GM18505 (cell line): ENCODE results near the gene FGD4.

Experiments
- ATAC-seq: cut with Tn5 transposase; IDR thresholded peaks from one replicate; pipeline ENCODE4 v1.9.1; 2021; ENCODE audit not compliant: unreplicated experiment
- POLR2A ChIP-seq: IDR thresholded peaks from 4 replicates; pipeline ENCODE4 v1.6.1; 2011; ENCODE audit warnings: borderline replicate concordance; ENCODE audit not compliant: insufficient read depth, insufficient read length; ENCODE audit errors: extremely low read depth

Gene FGD4

DNA sequence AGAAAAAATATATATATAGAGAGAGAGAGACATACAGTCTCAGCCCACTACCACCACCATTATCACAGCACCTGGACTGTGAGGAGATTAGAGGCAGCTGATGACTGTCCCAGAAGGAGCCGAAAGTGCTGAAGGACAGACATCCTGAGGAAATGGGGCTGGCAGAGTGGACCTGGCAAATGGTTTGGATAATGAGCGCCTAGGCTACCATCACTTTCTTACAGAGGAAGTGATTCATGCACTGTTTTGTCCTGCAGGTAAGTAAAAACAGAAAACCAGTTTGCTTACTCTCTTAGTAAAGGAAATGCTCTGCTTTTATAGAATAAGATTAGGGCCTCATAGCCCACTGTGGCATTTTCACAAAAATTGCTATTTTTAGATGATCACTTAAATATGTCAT is 251.2 kb downstream of the FGD4 start:
- no peak for TF ChIP-seq POLR2A
- no peak for ATAC-seq

DNA sequence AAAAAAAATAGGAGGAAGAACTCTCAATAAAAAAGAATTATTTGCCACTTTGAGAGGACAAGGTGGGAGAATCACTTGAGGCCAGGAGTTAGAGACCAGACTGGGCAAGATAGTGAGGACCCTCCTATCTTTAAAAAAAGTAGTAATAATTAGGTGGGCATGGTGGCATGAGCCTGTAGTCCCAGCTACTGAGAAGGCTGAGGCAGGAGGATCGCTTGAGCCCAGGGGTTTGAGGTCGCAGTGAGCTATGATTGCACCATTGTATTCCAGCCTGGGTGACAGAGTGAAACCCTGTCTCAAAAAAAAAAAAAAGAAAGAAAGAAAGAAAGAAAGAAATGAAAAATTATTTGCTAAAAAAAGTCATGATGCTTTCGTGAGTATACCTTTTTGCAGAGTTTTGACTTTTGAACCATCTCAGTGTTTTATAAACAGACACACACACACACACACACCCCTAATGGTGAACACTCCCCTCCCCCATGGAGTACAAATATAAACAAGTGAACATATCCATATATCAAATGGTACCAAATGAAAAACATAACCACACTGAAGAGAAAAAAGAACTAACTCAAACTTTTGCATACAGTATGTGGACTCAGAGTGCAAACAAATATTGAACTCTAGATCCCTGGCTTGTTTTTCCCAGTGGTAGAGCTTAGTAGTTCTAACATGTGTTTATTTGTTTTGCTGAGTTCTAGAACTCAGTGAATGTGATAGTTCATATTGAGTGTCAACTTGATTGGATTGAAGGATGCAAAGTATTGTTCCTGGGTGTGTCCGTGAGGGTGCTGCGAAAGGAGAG is 252.0 kb downstream of the FGD4 start:
- ATAC-seq, result no peak
- no peak for TF ChIP-seq POLR2A

DNA sequence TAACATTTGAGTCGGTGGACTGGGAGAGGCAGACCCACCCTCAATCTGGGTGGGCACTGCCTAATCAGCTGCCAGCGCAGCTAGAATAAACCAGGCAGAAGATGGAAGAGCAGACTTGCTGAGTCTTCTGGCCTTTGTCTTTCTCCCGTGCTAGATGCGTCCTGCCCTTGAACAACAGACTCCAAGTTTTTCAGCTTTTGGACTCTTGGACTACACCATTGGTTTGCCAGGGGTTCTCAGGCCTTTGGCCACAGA is 252.5 kb downstream of the FGD4 start:
- no peak for TF ChIP-seq POLR2A
- no peak for ATAC-seq

DNA sequence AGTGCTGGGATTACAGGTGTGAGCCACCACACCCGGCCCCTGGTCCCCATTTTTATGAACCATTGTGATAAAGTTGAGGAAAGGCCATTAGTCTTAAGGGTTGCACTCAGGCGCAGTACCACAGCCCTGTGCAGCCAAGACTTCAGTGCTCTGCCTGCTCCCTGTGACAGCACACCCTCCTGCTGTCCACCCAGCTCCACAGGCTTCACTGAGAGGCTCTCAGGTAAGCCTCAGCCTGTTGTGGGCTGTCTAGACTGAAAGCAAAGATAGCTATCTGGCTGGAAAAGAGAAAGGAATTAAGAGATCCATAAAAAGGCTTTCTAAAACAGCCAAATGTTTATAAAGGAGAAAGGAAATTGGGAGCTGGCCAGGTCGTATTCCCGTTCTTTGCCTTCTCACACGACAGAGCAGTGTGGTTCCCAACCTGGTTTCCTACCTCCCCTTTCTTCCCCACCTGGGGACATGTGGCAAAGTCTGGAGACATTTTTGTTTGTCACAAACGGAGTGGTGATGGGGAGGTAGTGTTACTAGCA is 260.6 kb downstream of the FGD4 start:
- TF ChIP-seq POLR2A, result no peak
- no peak for ATAC-seq

DNA sequence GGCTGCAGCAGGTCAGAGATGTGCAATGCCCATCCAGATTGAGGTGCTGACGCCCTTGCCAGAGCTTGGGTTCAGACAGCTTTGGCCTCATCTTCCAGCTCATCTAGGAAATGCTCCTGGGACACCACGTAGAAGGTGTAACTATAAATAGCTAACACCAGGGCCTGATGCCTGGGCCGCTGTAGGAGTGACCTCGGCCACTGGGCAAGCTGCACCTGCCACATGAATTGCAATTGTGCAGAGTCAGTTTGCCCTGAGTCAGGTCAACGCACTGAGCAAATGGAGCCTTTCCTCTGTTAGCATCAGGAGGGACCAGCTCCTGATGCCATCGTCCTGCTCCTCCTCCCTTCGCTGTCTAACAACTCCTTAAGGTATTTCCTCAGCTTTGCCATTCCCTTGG is 262.3 kb downstream of the FGD4 start:
- ATAC-seq, result no peak
- TF ChIP-seq POLR2A, result no peak

- ATAC-seq, result no peak
- TF ChIP-seq POLR2A, result no peak
Observed at GRCh38 chr12:32662665-32663064, 263.3 kb downstream of the FGD4 start.

GRCh38 chr12:32666018-32666417 is 266.7 kb downstream of the FGD4 start:
- no peak for ATAC-seq
- no peak for TF ChIP-seq POLR2A

DNA sequence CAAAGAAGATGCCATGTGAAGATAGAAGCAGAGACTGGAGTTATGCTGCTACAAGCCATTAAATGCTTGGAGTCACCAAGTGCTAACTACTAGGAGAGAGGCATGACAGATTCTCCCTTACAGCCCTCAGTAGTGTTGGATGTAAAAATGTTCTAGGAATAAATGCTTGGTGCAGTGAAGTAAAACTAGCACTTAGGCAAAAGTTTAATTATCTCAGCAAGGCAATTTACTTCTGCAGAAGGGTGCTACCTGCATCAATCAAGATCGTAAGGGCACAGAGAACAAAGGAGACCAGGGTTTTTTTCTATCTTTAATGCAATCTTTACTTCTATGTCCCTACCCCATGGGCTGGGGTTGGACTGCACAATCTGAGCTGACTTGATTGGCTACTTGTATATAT is 270.2 kb downstream of the FGD4 start:
- TF ChIP-seq POLR2A, result no peak
- no peak for ATAC-seq

DNA sequence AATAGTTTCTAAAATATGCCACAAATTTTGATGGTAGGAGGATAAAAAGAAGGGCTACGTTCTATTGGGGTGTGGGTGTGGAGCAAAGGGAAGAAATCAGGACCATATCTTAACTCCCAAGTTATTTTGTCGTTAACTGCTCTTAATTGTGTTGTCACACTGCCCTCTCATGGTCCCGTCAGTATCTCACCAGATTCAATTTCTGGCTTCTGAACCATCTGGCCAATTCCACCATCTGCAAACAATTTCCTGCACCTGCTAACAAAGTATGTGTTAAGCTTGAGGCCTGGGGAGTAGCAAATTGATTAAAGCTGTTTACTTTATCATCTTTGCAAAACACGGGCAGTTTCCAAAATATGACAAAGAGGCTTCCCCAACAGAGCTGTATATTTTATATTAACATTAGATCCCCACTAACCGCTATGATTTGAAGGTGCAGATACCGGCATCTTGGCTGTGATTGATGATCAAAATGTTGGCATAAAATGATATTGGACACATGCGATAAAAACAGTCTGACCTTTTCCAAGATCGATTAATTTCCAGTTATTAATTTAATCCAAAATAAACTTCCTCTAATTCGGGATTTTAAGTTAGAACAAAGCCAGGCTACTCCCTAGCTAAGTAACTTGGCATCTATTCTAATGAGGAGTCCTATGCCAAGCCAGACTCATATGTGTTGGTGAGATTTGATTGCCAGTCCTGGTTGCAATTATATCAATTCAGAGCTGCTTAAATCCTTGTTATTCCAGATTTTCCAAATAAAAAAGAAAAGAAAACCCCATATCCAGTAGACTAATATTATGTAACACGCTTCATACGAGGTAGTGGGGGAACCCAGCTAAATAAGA is 272.8 kb downstream of the FGD4 start:
- ATAC-seq, result peak; percentile 45
- no peak for TF ChIP-seq POLR2A

DNA sequence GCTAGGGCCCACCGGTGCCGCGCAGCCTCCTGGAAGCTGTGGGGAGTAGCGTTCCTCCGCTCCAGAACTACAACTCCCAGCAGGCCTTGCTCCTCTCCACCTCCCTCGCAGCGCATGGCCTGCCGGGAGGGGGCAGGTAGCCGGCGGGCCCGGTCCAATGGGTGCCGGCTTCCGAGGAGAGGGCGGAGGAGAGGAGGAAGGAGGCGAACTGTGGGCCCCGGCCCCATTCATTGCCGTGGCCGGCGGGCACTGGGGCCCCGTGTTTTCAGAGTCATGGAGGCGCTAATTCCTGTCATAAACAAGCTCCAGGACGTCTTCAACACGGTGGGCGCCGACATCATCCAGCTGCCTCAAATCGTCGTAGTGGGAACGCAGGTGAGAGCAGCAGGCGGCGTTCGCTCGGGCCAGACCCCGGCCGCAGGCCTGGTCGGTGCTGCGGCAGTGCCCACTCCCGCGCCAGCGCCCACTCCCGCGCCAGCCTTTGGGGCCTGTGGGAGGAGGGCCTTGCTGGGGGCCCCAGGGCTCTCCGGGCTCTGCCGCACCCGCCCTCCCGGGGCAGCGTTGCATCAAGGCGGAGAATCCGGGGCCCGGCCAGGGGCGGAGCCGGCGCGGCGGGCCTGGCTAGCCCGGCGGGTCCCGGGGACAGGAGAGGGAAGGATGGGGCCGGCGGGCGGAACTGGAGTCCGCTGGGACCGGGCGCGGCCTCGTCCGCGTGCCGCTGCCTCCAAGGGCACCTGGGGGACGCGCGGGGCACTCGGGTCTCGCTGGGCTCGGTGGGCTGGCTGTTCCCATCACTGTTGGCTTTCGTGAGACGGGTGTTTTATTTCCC is 279.9 kb downstream of the FGD4 start, which contains the start of gene DNM1L:
Gene DNM1L (plus strand): TSS at position 211 of the 829 bp plus-strand sequence. CDS start 63 bp downstream, at position 274.
- peak; percentile 96 for TF ChIP-seq POLR2A
- ATAC-seq, result peak; percentile 95

DNA sequence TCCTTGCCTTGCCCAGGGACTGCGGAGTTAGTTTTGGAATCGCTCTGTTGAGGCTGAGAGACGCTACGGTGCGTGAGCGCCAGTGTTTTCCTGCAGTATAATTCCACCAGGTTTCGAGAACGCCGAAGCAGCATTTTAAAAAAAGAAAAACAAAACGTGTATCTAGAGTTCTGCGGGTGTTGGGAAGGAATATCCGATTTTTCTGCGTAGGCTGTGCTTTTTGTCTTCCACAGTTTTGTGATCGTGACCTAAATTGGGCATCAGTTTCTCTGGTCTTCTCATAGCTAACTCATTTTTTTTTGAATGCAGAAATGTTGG is 280.5 kb downstream of the FGD4 start:
- TF ChIP-seq POLR2A, result no peak
- no peak for ATAC-seq

- no peak for TF ChIP-seq POLR2A
- ATAC-seq, result no peak
Observed at GRCh38 chr12:32680787-32681186, 281.4 kb downstream of the FGD4 start.

DNA sequence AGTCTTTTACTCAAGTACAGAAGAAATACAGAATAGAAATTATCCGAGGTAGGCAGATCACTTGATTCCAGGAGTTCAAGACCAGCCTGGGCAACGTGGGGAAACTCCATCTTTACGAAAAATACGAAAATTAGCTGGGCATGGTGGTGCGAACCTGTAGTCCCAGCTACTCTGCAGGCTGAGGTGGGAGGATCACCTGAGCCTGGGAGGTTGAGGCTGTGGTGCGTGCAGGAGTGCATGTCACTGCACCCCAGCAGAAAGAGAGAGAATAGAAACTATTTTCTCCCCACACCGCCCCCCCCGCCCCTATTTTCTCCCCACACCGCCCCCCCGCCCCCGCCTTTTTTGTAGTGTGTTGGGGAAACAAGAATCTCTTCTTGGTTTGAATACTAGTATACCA is 281.9 kb downstream of the FGD4 start:
- no peak for ATAC-seq
- no peak for TF ChIP-seq POLR2A

- TF ChIP-seq POLR2A, result no peak
- ATAC-seq, result no peak
Observed at GRCh38 chr12:32686340-32686739, 287.0 kb downstream of the FGD4 start.

DNA sequence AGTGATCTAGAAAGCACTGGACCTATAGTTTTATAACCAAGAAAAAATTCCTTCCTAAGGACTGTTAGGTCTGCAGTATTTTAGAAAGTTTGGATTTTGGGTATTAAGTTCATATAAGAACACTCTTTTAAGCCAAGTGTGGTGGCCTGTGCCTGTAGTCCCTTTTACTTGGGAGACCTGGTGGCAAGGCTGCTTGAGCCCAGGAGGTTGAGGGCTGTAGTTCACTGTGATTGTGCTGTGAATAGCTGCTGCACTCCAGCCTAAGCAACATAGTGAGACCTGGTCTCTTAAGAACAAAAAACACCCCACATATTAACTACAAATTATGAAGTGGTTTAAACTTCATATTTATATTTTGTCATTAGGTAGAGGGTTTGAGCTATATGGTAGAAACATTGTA is 289.4 kb downstream of the FGD4 start:
- ATAC-seq, result no peak

More for the DNA sequence above, 289.4 kb downstream of the FGD4 start:
- TF ChIP-seq POLR2A, result no peak
